Tibial nerve (tissue), 3 donors: ENCODE results near the gene DCLK2.

Experiments used
- POLR2A ChIP-seq, 2 donors: fragments of 450-650 bp; IDR thresholded peaks; one replicate each; pipeline ENCODE4 v1.6.1; 2017; ENCODE audit warnings: antibody characterized with exemption in 2 of 2, mild to moderate bottlenecking in 2 of 2, moderate library complexity in 2 of 2
- TF ChIP-seq, protein P1 (sequence below), 5 experiments: fragments of 200-600 bp in 3 of 5; fragments of 450-650 bp in 2 of 5; sonication (generic) in 3 of 5; IDR thresholded peaks; one replicate each; pipeline ENCODE4 v1.5.1; 2016 to 2019; ENCODE audit warnings: antibody characterized with exemption in 5 of 5, mild to moderate bottlenecking in 3 of 5, moderate library complexity in 2 of 5

GRCh38 chr4:150253965-150254630 lies 175.9 kb downstream of the DCLK2 start:
- TF ChIP-seq, protein P1, sequence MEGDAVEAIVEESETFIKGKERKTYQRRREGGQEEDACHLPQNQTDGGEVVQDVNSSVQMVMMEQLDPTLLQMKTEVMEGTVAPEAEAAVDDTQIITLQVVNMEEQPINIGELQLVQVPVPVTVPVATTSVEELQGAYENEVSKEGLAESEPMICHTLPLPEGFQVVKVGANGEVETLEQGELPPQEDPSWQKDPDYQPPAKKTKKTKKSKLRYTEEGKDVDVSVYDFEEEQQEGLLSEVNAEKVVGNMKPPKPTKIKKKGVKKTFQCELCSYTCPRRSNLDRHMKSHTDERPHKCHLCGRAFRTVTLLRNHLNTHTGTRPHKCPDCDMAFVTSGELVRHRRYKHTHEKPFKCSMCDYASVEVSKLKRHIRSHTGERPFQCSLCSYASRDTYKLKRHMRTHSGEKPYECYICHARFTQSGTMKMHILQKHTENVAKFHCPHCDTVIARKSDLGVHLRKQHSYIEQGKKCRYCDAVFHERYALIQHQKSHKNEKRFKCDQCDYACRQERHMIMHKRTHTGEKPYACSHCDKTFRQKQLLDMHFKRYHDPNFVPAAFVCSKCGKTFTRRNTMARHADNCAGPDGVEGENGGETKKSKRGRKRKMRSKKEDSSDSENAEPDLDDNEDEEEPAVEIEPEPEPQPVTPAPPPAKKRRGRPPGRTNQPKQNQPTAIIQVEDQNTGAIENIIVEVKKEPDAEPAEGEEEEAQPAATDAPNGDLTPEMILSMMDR (IDR thresholded peaks at IDR 0.05), result no peak
- TF ChIP-seq POLR2A (IDR thresholded peaks at IDR 0.05), result no peak
